ENCODE results near the gene CCDC150. TPM values are rescaled to one million over a fixed set of nuclear protein-coding genes. Genes with fewer than 3 reads are reported as not detected.
"Not testable (repeated sequence)": the region's sequence is repeated elsewhere in the genome, so short reads cannot be mapped to it uniquely, and the experiment has no call there.

Gene CCDC150
- total RNA-seq, 2 experiments from 2014 or later, result 7.5 to 9.4 TPM

DNA sequence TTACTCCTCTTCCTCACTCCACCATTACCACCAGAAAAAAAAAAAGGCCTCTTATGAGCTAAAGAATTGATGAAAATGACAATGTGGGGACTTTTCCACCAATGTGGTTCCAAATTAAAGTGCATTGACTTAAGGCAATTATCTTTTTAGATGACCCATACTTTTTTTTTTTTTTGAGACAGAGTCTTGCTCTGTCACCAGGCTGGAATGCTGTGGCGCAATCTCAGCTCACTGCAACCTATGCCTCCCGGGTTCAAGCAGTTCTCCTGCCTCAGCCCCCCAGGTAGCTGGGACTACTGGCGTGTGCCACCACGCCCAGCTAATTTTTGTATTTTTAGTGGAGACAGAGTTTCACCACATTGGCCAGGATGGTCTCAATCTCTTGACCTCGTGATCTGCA, 31.6 kb upstream of the CCDC150 start:
- H3K9me3 Mint-ChIP-seq, H3K36me3 Mint-ChIP-seq, DNase-seq, H3K4me3 Mint-ChIP-seq, H3K27ac Mint-ChIP-seq, H3K27me3 Mint-ChIP-seq, H3K4me1 Mint-ChIP-seq: not testable (repeated sequence)

- no peak for DNase-seq
- H3K27me3 Mint-ChIP-seq, result no peaks in the 10 kb centered on the region
- H3K9me3 Mint-ChIP-seq, result no peaks in the 10 kb centered on the region
- no peaks in the 10 kb centered on the region for H3K4me1 Mint-ChIP-seq
- H3K4me3 Mint-ChIP-seq, result no peak overlapping the region
- H3K36me3 Mint-ChIP-seq, result no peaks in the 10 kb centered on the region
- no peak overlapping the region for H3K27ac Mint-ChIP-seq
Measured at GRCh38 chr2:196609806-196610205, 29.7 kb upstream of the CCDC150 start.

DNA sequence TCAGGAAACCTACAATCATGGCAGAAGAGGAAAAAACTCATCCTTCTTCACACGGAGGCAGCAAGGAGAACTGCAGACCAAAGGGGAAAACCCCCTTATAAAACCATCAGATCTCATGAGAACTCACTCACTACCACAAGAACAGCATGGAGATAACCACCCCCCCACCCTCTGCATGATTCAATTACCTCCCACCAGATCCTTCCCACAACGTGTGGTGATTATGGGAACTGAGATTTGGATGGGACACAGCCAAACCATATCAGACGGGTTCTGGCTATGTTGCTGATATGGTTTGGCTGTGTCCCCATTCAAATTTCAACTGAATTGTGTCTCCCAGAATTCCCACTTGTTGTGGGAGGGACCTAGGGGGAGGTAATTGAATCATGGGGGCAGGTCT, 28.7 kb upstream of the CCDC150 start:
- DNase-seq, result no peak
- H3K36me3 Mint-ChIP-seq, result no peaks in the 10 kb centered on the region
- no peak overlapping the region for H3K4me3 Mint-ChIP-seq
- H3K9me3 Mint-ChIP-seq, result no peaks in the 10 kb centered on the region
- H3K27ac Mint-ChIP-seq, result no peak overlapping the region
- no peaks in the 10 kb centered on the region for H3K27me3 Mint-ChIP-seq
- no peaks in the 10 kb centered on the region for H3K4me1 Mint-ChIP-seq

GRCh38 chr2:196613302-196613701, 26.2 kb upstream of the CCDC150 start:
- Mint-ChIP-seq H3K4me1 (no peaks in the 10 kb centered on the region), H3K27ac (no peak overlapping the region), H3K27me3 (no peaks in the 10 kb centered on the region), H3K36me3 (no peaks in the 10 kb centered on the region), H3K9me3 (no peaks in the 10 kb centered on the region), H3K4me3 (no peak overlapping the region)
- DNase-seq, result no peak

GRCh38 chr2:196617430-196617829, 22.1 kb upstream of the CCDC150 start:
- H3K4me3 Mint-ChIP-seq, result no peak overlapping the region
- no peak overlapping the region for H3K27ac Mint-ChIP-seq
- H3K9me3 Mint-ChIP-seq, result no peaks in the 10 kb centered on the region
- no peak for DNase-seq
- no peaks in the 10 kb centered on the region for H3K36me3 Mint-ChIP-seq
- no peaks in the 10 kb centered on the region for H3K4me1 Mint-ChIP-seq
- peaks cover 21% of the 10 kb centered on the region for H3K27me3 Mint-ChIP-seq

DNA sequence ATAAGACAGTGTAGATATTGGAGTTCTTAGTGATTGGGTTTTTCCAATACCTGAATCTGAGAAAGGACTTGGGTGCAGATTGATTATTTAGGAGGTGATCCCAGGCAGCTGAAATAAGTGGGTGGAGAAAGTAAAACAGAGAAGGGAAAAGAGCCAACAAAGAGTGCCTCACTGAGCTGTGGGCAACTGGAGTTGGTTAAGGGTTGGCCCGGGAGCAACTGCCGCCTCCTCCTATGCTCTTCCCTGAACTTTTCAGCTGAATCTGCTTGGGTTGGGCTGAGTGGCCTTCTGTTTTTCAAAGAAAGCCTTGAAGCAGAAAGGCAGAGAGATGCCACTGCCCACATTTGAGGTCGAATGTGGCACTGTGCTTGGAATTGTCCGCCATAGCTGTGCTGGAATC, 20.9 kb upstream of the CCDC150 start:
- Mint-ChIP-seq H3K4me3 (no peak overlapping the region), H3K36me3 (no peaks in the 10 kb centered on the region), H3K4me1 (no peaks in the 10 kb centered on the region), H3K27me3 (peaks cover 21% of the 10 kb centered on the region), H3K27ac (no peak overlapping the region), H3K9me3 (peaks cover 3% of the 10 kb centered on the region)
- DNase-seq, result no peak

- Mint-ChIP-seq H3K27ac (no peak overlapping the region), H3K36me3 (peaks cover 3% of the 10 kb centered on the region), H3K9me3 (peaks cover 7% of the 10 kb centered on the region), H3K4me1 (no peaks in the 10 kb centered on the region), H3K27me3 (peaks cover 15% of the 10 kb centered on the region), H3K4me3 (no peak overlapping the region)
- DNase-seq, result no peak
Measured at GRCh38 chr2:196630531-196630930, 9.0 kb upstream of the CCDC150 start.

GRCh38 chr2:196635156-196635555, 4.4 kb upstream of the CCDC150 start:
- Mint-ChIP-seq H3K27me3 (peaks cover 4% of the 10 kb centered on the region), H3K4me1 (peaks cover 7% of the 10 kb centered on the region), H3K9me3 (peaks cover 12% of the 10 kb centered on the region), H3K27ac (no peak overlapping the region), H3K4me3 (no peak overlapping the region), H3K36me3 (peaks cover 3% of the 10 kb centered on the region)
- no peak for DNase-seq

DNA sequence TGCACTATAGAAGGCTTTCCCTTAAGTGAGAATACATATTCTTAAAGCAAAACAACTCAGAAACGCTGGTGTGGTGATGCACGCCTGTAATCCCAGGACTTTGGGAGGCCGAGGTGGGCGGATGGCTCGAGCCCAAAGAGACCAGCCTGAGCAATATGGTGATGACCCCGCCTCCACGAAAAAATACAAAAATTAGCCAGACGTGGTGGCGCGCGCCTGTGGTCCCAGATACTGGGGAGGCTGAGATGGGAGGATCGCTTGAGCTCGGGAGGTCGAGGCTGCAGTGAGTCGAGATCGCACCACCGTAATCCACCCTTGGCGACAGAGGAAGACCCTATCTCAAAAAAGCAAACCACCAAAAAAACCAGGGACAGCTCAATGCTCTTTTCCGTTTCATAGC, 750 bp upstream of the CCDC150 start:
- Mint-ChIP-seq H3K36me3 (peaks cover 2% of the 10 kb centered on the region), H3K27me3 (peaks cover 4% of the 10 kb centered on the region), H3K4me3 (peak overlapping the region; percentile 90), H3K27ac (peak overlapping the region; percentile 65), H3K9me3 (peaks cover 6% of the 10 kb centered on the region), H3K4me1 (peaks cover 12% of the 10 kb centered on the region)
- DNase-seq, result no peak

DNA sequence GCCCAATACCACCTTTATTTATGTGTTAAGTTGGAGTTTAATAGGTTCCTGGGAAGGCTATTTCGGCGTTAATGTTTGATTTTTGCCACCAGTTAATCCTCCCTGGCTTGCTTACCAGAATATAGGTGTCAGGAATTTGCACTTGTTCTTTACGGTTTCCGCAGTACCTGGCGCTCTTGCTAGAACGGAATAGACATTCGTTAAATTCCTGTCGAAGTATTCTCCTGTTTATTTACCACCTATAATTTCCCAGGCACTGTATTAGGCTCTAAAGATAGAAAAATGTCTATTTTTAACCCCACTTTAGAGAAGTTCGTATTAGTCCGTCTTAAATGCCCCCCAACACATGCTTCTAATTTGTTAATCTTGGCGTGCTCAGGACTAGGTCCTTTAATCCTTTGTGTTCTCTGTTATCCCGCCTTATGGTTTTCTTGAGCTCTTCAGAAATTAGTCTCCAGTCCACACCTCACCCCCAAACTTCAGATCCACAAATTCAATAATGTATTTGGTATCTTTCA, 575 bp downstream of the CCDC150 start:
- H3K27ac Mint-ChIP-seq, result no peak overlapping the region
- peaks cover 6% of the 10 kb centered on the region for H3K9me3 Mint-ChIP-seq
- peak overlapping the region; percentile 90 for H3K4me3 Mint-ChIP-seq
- peaks cover 4% of the 10 kb centered on the region for H3K27me3 Mint-ChIP-seq
- H3K4me1 Mint-ChIP-seq, result peaks cover 12% of the 10 kb centered on the region
- peaks cover 2% of the 10 kb centered on the region for H3K36me3 Mint-ChIP-seq
- no peak for DNase-seq

DNA sequence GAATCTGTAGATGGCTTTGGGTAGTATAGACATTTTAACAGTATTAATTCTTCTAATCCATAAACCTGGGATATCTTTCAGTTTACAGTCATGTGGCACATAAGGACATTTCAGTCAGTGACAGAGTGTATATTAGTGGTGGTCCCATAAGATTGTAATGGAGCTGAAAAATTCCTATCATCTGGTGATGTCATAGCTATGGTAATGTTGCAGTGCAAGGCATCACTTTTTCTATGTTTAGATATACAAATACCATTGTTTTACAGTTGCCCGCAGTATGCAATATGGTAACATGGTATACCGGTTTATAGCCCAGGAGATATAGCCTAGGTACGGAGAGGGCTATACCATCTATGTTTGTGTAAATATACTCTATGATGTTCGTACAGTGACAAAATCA, 9.7 kb downstream of the CCDC150 start:
- no peaks in the 10 kb centered on the region for H3K27me3 Mint-ChIP-seq
- no peaks in the 10 kb centered on the region for H3K4me1 Mint-ChIP-seq
- peaks cover 58% of the 10 kb centered on the region for H3K36me3 Mint-ChIP-seq
- H3K4me3 Mint-ChIP-seq, result no peak overlapping the region
- H3K9me3 Mint-ChIP-seq, result peaks cover 40% of the 10 kb centered on the region
- H3K27ac Mint-ChIP-seq, result no peak overlapping the region
- DNase-seq, result no peak

DNA sequence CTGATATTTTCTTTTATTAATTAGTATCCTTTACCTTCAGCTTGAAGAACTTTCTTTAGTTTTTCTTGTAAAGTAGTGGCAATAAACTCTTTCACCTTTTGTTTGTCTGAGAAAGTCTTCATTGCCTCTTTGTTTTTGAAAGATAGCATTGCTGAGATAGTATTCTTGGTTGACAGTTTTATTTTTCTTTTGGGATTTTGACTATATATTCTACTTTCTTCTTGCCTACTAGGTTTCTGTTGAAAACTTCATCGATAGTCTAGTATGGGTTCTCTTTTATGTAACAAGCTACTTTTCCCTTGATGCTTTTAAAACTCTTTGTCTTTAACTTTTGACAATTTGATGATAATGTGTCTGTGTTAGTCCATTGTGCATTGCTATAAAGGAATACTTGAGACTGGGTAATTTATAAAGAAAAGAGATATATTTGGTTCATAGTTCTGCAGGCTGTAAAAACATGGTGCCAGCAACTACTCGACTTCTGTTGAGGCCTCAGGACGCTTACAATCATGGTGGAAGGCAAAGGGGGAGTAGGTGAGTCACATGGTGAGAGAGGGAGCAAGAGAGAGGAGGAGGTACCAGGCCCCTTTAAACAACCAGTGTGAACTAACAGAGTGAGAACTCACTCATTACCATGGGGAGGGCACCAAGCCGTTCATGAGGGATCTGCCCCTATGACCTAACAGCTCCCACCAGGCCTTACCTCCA, 12.0 kb downstream of the CCDC150 start:
- no peaks in the 10 kb centered on the region for H3K27me3 Mint-ChIP-seq
- peaks cover 56% of the 10 kb centered on the region for H3K36me3 Mint-ChIP-seq
- H3K27ac Mint-ChIP-seq, result no peak overlapping the region
- peaks cover 46% of the 10 kb centered on the region for H3K9me3 Mint-ChIP-seq
- no peak for DNase-seq
- H3K4me3 Mint-ChIP-seq, result no peak overlapping the region
- no peaks in the 10 kb centered on the region for H3K4me1 Mint-ChIP-seq

GRCh38 chr2:196652869-196653268, 13.4 kb downstream of the CCDC150 start:
- no peaks in the 10 kb centered on the region for H3K4me1 Mint-ChIP-seq
- H3K9me3 Mint-ChIP-seq, result peaks cover 46% of the 10 kb centered on the region
- peaks cover 61% of the 10 kb centered on the region for H3K36me3 Mint-ChIP-seq
- H3K27ac Mint-ChIP-seq, result no peak overlapping the region
- H3K4me3 Mint-ChIP-seq, result no peak overlapping the region
- H3K27me3 Mint-ChIP-seq, result no peaks in the 10 kb centered on the region
- no peak for DNase-seq

GRCh38 chr2:196653843-196654242, 14.3 kb downstream of the CCDC150 start:
- H3K4me1 Mint-ChIP-seq, result no peaks in the 10 kb centered on the region
- no peaks in the 10 kb centered on the region for H3K27me3 Mint-ChIP-seq
- H3K4me3 Mint-ChIP-seq, result no peak overlapping the region
- H3K27ac Mint-ChIP-seq, result no peak overlapping the region
- peaks cover 59% of the 10 kb centered on the region for H3K36me3 Mint-ChIP-seq
- no peak for DNase-seq
- H3K9me3 Mint-ChIP-seq, result peaks cover 43% of the 10 kb centered on the region

DNA sequence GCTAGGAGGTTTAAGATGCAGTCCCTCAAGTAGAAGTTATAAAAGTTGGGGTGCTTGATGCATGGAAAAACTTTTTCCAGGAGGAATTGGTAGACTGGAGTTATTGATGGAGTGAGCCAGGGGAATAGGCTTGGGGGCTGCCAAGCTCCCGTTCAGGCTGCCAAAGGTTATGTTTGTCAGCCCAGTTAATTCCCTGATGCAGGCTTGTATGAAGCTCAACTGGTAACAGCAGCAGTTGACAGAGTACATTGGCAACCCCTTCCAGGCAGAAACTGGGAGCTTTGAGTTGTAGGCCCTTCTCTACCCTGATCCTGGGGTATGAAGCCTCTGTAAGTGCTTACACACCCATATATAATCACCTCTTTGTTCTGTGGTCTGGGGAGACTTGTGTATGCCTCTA, 16.2 kb downstream of the CCDC150 start:
- Mint-ChIP-seq H3K36me3 (peaks cover 42% of the 10 kb centered on the region), H3K4me3 (no peak overlapping the region), H3K9me3 (peaks cover 32% of the 10 kb centered on the region), H3K27me3 (no peaks in the 10 kb centered on the region), H3K27ac (no peak overlapping the region), H3K4me1 (no peaks in the 10 kb centered on the region)
- DNase-seq, result no peak

GRCh38 chr2:196657333-196657732, 17.8 kb downstream of the CCDC150 start:
- no peak overlapping the region for H3K27ac Mint-ChIP-seq
- H3K27me3 Mint-ChIP-seq, result no peaks in the 10 kb centered on the region
- no peak for DNase-seq
- H3K36me3 Mint-ChIP-seq, result peaks cover 27% of the 10 kb centered on the region
- no peak overlapping the region for H3K4me3 Mint-ChIP-seq
- no peaks in the 10 kb centered on the region for H3K4me1 Mint-ChIP-seq
- H3K9me3 Mint-ChIP-seq, result peaks cover 17% of the 10 kb centered on the region

Data from activated naive CD8-positive, alpha-beta T cell treated with anti-CD3 and anti-CD28 coated beads for 36 hours (primary cell).